GM12874 (cell line): ENCODE results near the gene PRLR.

Experiments used
- CTCF ChIP-seq: IDR thresholded peaks from 2 replicates; pipeline ENCODE4 v1.5.1; 2011; ENCODE audit warnings: low read depth, mild to moderate bottlenecking, control low read depth, low read length, moderate library complexity; ENCODE audit not compliant: insufficient read depth

The PRLR gene

GRCh38 chr5:35230038-35230611 is at the start of gene PRLR:
Gene PRLR (minus strand): TSS chr5:35230487. CDS start chr5:35089620, 140,867 bp downstream.
- no peak for TF ChIP-seq CTCF

- TF ChIP-seq CTCF, result no peak
These were observed 44.7 kb upstream of the PRLR start for GRCh38 chr5:35274839-35275509.

- no peak for TF ChIP-seq CTCF
These were observed 38.7 kb upstream of the PRLR start for GRCh38 chr5:35269006-35269405.

GRCh38 chr5:35266276-35266675 is 36.0 kb upstream of the PRLR start:
- no peak for TF ChIP-seq CTCF

- no peak for TF ChIP-seq CTCF
These were observed 34.2 kb upstream of the PRLR start for GRCh38 chr5:35264509-35264908.

- no peak for TF ChIP-seq CTCF
These were observed 33.1 kb upstream of the PRLR start for GRCh38 chr5:35263266-35263877.

- no peak for TF ChIP-seq CTCF
These were observed 23.3 kb upstream of the PRLR start for GRCh38 chr5:35253582-35253981.
